ENCODE data around the gene PAN3.

PAN3 gene

GRCh38 chr13:28301839-28302238, 163.5 kb downstream of the PAN3 start:
- no peak for DNase-seq (ENCODE audit: low read depth)

- DNase-seq (ENCODE audit: low read depth) = no peak
Measured at GRCh38 chr13:28306325-28306724, 168.0 kb downstream of the PAN3 start.

GRCh38 chr13:28313579-28313978, 175.2 kb downstream of the PAN3 start:
- DNase-seq (ENCODE audit: low read depth) = no peak

- DNase-seq (ENCODE audit: low read depth) = no peak
Measured at GRCh38 chr13:28314879-28315278, 176.5 kb downstream of the PAN3 start.

GRCh38 chr13:28316129-28316528, 177.8 kb downstream of the PAN3 start:
- DNase-seq (ENCODE audit: low read depth) = no peak

GRCh38 chr13:28316836-28317235, 178.5 kb downstream of the PAN3 start:
- DNase-seq (ENCODE audit: low read depth) = no peak

- DNase-seq (ENCODE audit: low read depth) = no peak
Measured at GRCh38 chr13:28318496-28318895, 180.2 kb downstream of the PAN3 start.

- no peak for DNase-seq (ENCODE audit: low read depth)
Measured at GRCh38 chr13:28319528-28319927, 181.2 kb downstream of the PAN3 start.

- DNase-seq (ENCODE audit: low read depth) = no peak
Measured at GRCh38 chr13:28320209-28320608, 181.9 kb downstream of the PAN3 start.

- DNase-seq (ENCODE audit: low read depth) = no peak
Measured at GRCh38 chr13:28320884-28321574, 182.7 kb downstream of the PAN3 start.

- no peak for DNase-seq (ENCODE audit: low read depth)
Measured at GRCh38 chr13:28321756-28322155, 183.4 kb downstream of the PAN3 start.

GRCh38 chr13:28322256-28322905, 184.0 kb downstream of the PAN3 start:
- DNase-seq (ENCODE audit: low read depth) = no peak

GRCh38 chr13:28324181-28324789, 185.9 kb downstream of the PAN3 start:
- no peak for DNase-seq (ENCODE audit: low read depth)

- no peak for DNase-seq (ENCODE audit: low read depth)
Measured at GRCh38 chr13:28325022-28325421, 186.7 kb downstream of the PAN3 start.

GRCh38 chr13:28326056-28326455, 187.7 kb downstream of the PAN3 start:
- DNase-seq (ENCODE audit: low read depth) = no peak

- no peak for DNase-seq (ENCODE audit: low read depth)
Measured at GRCh38 chr13:28327373-28328270, 189.3 kb downstream of the PAN3 start.

GRCh38 chr13:28328271-28328607, 189.9 kb downstream of the PAN3 start:
- no peak for DNase-seq (ENCODE audit: low read depth)

- DNase-seq (ENCODE audit: low read depth) = no peak
Measured at GRCh38 chr13:28329395-28330158, 191.2 kb downstream of the PAN3 start.

GRCh38 chr13:28333204-28333881, 195.0 kb downstream of the PAN3 start:
- no peak for DNase-seq (ENCODE audit: low read depth)

- DNase-seq (ENCODE audit: low read depth) = no peak
Measured at GRCh38 chr13:28336193-28336657, 197.9 kb downstream of the PAN3 start.

Data from T-helper 22 cell (primary cell).